Endothelial cell (in vitro differentiated cells): ENCODE data around the gene CDPF1. TPM values are rescaled to one million over a fixed set of nuclear protein-coding genes. Genes with fewer than 3 reads are reported as not detected.
A peak's percentile ranks its signal among the peaks of the same experiment; 100 is the strongest.

ENCODE experiments used
- DNase-seq: peaks from one replicate; pipeline ENCODE4 v3.0.0; 2021; ENCODE audit warnings: low spot score
- H3K27ac Mint-ChIP-seq: one replicate; pipeline ENCODE4 v1.8.0; 2021; ENCODE audit warnings: mixed read lengths, inconsistent platforms; ENCODE audit not compliant: unreplicated experiment
- H3K27me3 Mint-ChIP-seq: one replicate; pipeline ENCODE4 v1.8.0; 2021; ENCODE audit warnings: mild to moderate bottlenecking, moderate library complexity, mixed read lengths, inconsistent platforms; ENCODE audit not compliant: unreplicated experiment
- H3K36me3 Mint-ChIP-seq: one replicate; pipeline ENCODE4 v1.8.0; 2021; ENCODE audit warnings: mild to moderate bottlenecking, low read depth, mixed read lengths, inconsistent platforms; ENCODE audit not compliant: unreplicated experiment
- H3K4me1 Mint-ChIP-seq: one replicate; pipeline ENCODE4 v1.8.0; 2021; ENCODE audit warnings: mild to moderate bottlenecking, mixed read lengths, inconsistent platforms; ENCODE audit not compliant: unreplicated experiment
- H3K4me3 Mint-ChIP-seq: one replicate; pipeline ENCODE4 v1.8.0; 2021; ENCODE audit warnings: mild to moderate bottlenecking, mixed read lengths, inconsistent platforms; ENCODE audit not compliant: unreplicated experiment
- H3K9me3 Mint-ChIP-seq: one replicate; pipeline ENCODE4 v1.8.0; 2021; ENCODE audit warnings: mixed read lengths, inconsistent platforms; ENCODE audit not compliant: unreplicated experiment
- CTCF ChIP-seq: fragments of 200-600 bp; sonication (generic); IDR thresholded peaks from one replicate; pipeline ENCODE4 v1.5.0; 2021; ENCODE audit warnings: antibody characterized with exemption; ENCODE audit not compliant: unreplicated experiment
- total RNA-seq: library from RNA; stranded (reverse); fragmentation: NEBNext Ultra II Directional; extraction: Animal tissue kit (Norgen Biotek cat#: 25700); gene quantifications from one replicate; pipeline ENCODE4 v1.2.1, GENCODE V29; 2021; ENCODE audit not compliant: unreplicated experiment

Gene CDPF1
- total RNA-seq, 1 donor from 2014 or later = 8.5 TPM

- Mint-ChIP-seq H3K9me3 (no peaks in the 10 kb centered on the region), H3K27me3 (peaks cover 3% of the 10 kb centered on the region), H3K27ac (no peak overlapping the region), H3K36me3 (peaks cover 8% of the 10 kb centered on the region), H3K4me1 (no peaks in the 10 kb centered on the region), H3K4me3 (no peak overlapping the region)
- DNase-seq = no peak
- no peak for TF ChIP-seq CTCF
Observed at GRCh38 chr22:46240073-46240472, 10.0 kb downstream of the CDPF1 start.

- H3K27ac Mint-ChIP-seq = no peak overlapping the region
- peaks cover 3% of the 10 kb centered on the region for H3K27me3 Mint-ChIP-seq
- H3K9me3 Mint-ChIP-seq = no peaks in the 10 kb centered on the region
- no peak for DNase-seq
- H3K36me3 Mint-ChIP-seq = peaks cover 8% of the 10 kb centered on the region
- no peaks in the 10 kb centered on the region for H3K4me1 Mint-ChIP-seq
- H3K4me3 Mint-ChIP-seq = no peak overlapping the region
- no peak for TF ChIP-seq CTCF
Observed at GRCh38 chr22:46239261-46240048, 10.6 kb downstream of the CDPF1 start.

GRCh38 chr22:46238541-46238940, 11.6 kb downstream of the CDPF1 start:
- Mint-ChIP-seq H3K4me3 (no peak overlapping the region), H3K27ac (no peak overlapping the region), H3K9me3 (no peaks in the 10 kb centered on the region), H3K36me3 (peaks cover 8% of the 10 kb centered on the region), H3K27me3 (no peaks in the 10 kb centered on the region), H3K4me1 (no peaks in the 10 kb centered on the region)
- no peak for TF ChIP-seq CTCF
- no peak for DNase-seq

- Mint-ChIP-seq H3K4me3 (peak overlapping the region; percentile 15), H3K27ac (no peak overlapping the region), H3K36me3 (peaks cover 8% of the 10 kb centered on the region)
Observed at GRCh38 chr22:46237453-46238124, 12.5 kb downstream of the CDPF1 start.

More at GRCh38 chr22:46237453-46238124, 12.5 kb downstream of the CDPF1 start:
- DNase-seq = no peak
- Mint-ChIP-seq H3K4me1 (no peaks in the 10 kb centered on the region), H3K27me3 (no peaks in the 10 kb centered on the region), H3K9me3 (no peaks in the 10 kb centered on the region)
- TF ChIP-seq CTCF = no peak
